Epithelial cell of esophagus (primary cell): ENCODE data around the gene NUP205.
A peak's percentile ranks its signal among the peaks of the same experiment; 100 is the strongest.
"Not testable (repeated sequence)": the region's sequence is repeated elsewhere in the genome, so short reads cannot be mapped to it uniquely, and the experiment has no call there.

Experiments used
- DNase-seq: peaks from one replicate; pipeline ENCODE4 v3.0.0; 2010; ENCODE audit warnings: low read depth
- H3K4me3 ChIP-seq: 2 replicates; pipeline ENCODE4 v1.5.1; 2011; ENCODE audit warnings: mild to moderate bottlenecking, low read length, control low read depth
- CTCF ChIP-seq: IDR thresholded peaks from 2 replicates; pipeline ENCODE4 v1.5.1; 2011; ENCODE audit warnings: low read depth, mild to moderate bottlenecking, low read length, control low read depth, inconsistent platforms; ENCODE audit not compliant: insufficient read depth; ENCODE audit errors: missing control alignments

Gene NUP205

DNA sequence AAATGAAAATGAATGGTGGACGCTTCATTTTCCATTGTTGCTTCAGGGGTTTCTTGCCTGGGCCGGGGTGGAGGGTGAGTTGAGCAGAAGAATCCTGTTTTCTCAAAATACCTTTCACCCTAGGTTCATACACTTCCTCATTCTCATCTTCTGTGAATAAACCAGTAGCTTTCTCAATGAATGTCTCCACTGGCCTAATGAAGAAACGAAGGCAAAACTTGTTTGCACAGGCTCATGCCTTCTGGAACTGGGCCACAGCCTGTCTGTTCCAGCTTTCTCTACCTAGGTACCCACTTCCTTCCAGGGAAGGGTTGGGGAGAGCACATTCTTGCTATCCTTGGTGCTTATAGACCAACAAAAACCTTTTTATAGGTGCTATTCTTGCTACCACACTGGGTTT lies 125.9 kb downstream of the NUP205 start:
- TF ChIP-seq CTCF: no peak
- H3K4me3 ChIP-seq: no peak overlapping the region
- peak; percentile 86 for DNase-seq

DNA sequence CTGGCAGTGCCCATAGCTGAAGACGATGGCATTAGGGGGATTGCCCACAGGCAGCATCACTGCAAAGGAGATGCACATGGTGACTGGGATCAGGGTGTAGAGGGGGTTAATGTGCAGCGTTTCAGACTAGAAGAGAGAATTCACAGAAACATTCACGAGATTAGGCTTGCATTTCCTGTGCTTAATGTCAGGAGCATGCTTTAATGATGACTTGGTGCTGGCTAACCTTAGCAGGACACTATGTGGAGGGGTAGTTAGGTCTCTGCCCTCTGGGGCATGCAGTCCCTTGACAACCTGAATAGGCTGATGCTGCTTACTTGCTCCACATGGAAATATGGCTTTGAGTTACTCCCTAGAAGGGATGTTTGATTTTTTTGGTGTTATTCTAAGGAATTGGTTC lies 126.4 kb downstream of the NUP205 start:
- no peak for TF ChIP-seq CTCF
- no peak for DNase-seq
- no peak overlapping the region for H3K4me3 ChIP-seq

DNA sequence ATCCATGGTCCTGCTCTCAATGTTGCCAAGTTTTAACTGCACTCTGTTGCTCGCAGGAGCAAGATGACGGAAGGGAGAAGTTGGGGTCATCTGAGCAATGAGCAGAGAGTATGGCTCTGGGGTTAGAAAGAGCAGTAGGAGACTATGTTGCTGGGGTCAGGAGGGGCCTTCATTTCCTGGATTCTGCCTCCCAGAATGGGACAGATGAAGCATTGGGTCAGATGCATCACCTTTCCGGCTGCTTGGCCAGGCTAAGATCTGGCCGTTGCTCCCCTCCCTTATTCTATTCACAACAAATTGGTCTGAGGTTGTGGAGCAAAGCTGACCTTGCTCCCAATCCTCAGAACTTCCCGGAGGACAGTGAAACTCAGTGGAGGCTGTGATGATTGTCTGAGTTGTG lies 127.0 kb downstream of the NUP205 start:
- no peak for DNase-seq
- H3K4me3 ChIP-seq: no peak overlapping the region

GRCh38 chr7:135685306-135686084 lies 127.8 kb downstream of the NUP205 start:
- TF ChIP-seq CTCF: no peak
- DNase-seq: peak; percentile 50
- no peak overlapping the region for H3K4me3 ChIP-seq

More for the DNA sequence above, 127.0 kb downstream of the NUP205 start:
- no peak for TF ChIP-seq CTCF

DNA sequence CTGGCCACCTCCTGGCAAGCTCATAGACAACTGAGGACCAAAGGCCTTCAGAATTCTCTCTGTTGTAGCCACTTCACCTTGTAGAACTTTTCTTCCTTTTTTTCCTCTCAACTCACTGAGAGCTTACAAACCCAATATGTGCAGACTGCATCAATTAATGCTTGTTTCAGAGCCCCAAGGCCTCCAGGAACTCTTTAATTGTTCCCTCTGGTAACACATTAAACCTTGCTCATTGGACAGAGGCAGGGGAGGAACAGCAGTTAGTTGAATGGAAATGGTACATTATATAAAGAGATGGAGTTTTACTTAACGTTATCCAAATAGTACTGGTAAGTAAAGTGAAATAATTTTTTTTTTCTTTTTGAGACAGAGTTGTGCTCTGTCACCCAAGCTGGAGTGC lies 129.7 kb downstream of the NUP205 start:
- no peak overlapping the region for H3K4me3 ChIP-seq
- no peak for TF ChIP-seq CTCF
- no peak for DNase-seq

- no peak overlapping the region for H3K4me3 ChIP-seq
- no peak for DNase-seq
- no peak for TF ChIP-seq CTCF
Observed at GRCh38 chr7:135690566-135690965, 132.8 kb downstream of the NUP205 start.

GRCh38 chr7:135692055-135692454 lies 134.3 kb downstream of the NUP205 start:
- H3K4me3 ChIP-seq: no peak overlapping the region
- TF ChIP-seq CTCF: no peak
- no peak for DNase-seq

GRCh38 chr7:135692606-135693005 lies 134.9 kb downstream of the NUP205 start:
- not testable (repeated sequence) for DNase-seq, H3K4me3 ChIP-seq
